Measurements from ENCODE around the gene SEC14L5. TPM values are rescaled to one million over a fixed set of nuclear protein-coding genes. Genes with fewer than 3 reads are reported as not detected.

The SEC14L5 gene
- polyA plus RNA-seq, 1 donor from 2014 or later: 0.43 TPM

DNA sequence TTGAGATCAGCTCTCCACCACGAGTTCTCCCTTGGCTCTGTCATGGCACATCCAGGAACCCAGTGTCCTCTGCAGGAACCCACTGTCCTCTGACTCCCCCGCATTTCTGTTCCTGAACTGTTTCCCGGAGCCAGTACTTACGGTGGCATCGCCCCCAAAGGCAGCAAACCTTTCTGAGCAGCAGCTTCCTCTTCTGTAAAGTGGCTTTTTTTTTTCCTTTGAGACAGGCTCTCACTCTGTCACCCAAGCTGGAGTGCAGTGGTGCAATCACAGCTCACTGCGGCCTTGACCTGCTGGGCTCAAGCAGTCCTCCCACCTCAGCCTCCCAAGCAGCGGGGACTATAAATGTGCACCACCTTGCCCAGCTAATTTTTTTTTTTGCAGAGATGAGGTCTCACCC is 43.4 kb downstream of the SEC14L5 start:
- Histone ChIP-seq H4K20me1 (ENCODE audit: insufficient read depth) (no peaks in the 10 kb centered on the region), H3K27ac (ENCODE audit: low read length) (no peak overlapping the region), H3K36me3 (ENCODE audit: insufficient read depth, low read length) (no peaks in the 10 kb centered on the region), H3K4me2 (ENCODE audit: low read length) (no peak overlapping the region), H3K9me3 (ENCODE audit: low read length) (no peaks in the 10 kb centered on the region), H3K79me2 (replicated peaks; ENCODE audit: insufficient read depth, low read length) (no peaks in the 10 kb centered on the region), H2AFZ (ENCODE audit: low read depth, low read length) (no peak overlapping the region), H3K9me2 (ENCODE audit: insufficient read depth, low read length) (no peaks in the 10 kb centered on the region), H3K9ac (ENCODE audit: low read length) (no peak overlapping the region), H3F3A (ENCODE audit: insufficient read depth, low read length, poor library complexity, severe bottlenecking) (no peaks in the 10 kb centered on the region), H3K27me3 (ENCODE audit: insufficient read depth, low read depth, low read length) (no peaks in the 10 kb centered on the region), H3K4me3 (ENCODE audit: low read length) (no peak overlapping the region)
- TF ChIP-seq EP300 (conservative IDR thresholded peaks at IDR 0.05; ENCODE audit: poor library complexity, severe bottlenecking) (no peak), EZH2 (IDR thresholded peaks at IDR 0.05; ENCODE audit: borderline replicate concordance, insufficient read depth, low read length, poor library complexity, severe bottlenecking) (no peak), POLR2AphosphoS5 (IDR thresholded peaks at IDR 0.05) (no peak), SMC3 (conservative IDR thresholded peaks at IDR 0.05; ENCODE audit: poor library complexity) (no peak), MXI1 (conservative IDR thresholded peaks at IDR 0.05; ENCODE audit: poor library complexity, severe bottlenecking) (no peak), RAD21 (conservative IDR thresholded peaks at IDR 0.05) (no peak), TAF1 (IDR thresholded peaks at IDR 0.05; ENCODE audit: low read depth) (no peak)
- TF ChIP-seq, protein P1, sequence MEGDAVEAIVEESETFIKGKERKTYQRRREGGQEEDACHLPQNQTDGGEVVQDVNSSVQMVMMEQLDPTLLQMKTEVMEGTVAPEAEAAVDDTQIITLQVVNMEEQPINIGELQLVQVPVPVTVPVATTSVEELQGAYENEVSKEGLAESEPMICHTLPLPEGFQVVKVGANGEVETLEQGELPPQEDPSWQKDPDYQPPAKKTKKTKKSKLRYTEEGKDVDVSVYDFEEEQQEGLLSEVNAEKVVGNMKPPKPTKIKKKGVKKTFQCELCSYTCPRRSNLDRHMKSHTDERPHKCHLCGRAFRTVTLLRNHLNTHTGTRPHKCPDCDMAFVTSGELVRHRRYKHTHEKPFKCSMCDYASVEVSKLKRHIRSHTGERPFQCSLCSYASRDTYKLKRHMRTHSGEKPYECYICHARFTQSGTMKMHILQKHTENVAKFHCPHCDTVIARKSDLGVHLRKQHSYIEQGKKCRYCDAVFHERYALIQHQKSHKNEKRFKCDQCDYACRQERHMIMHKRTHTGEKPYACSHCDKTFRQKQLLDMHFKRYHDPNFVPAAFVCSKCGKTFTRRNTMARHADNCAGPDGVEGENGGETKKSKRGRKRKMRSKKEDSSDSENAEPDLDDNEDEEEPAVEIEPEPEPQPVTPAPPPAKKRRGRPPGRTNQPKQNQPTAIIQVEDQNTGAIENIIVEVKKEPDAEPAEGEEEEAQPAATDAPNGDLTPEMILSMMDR (IDR thresholded peaks at IDR 0.05; ENCODE audit: poor library complexity, severe bottlenecking): no peak
- TF ChIP-seq, protein P2, sequence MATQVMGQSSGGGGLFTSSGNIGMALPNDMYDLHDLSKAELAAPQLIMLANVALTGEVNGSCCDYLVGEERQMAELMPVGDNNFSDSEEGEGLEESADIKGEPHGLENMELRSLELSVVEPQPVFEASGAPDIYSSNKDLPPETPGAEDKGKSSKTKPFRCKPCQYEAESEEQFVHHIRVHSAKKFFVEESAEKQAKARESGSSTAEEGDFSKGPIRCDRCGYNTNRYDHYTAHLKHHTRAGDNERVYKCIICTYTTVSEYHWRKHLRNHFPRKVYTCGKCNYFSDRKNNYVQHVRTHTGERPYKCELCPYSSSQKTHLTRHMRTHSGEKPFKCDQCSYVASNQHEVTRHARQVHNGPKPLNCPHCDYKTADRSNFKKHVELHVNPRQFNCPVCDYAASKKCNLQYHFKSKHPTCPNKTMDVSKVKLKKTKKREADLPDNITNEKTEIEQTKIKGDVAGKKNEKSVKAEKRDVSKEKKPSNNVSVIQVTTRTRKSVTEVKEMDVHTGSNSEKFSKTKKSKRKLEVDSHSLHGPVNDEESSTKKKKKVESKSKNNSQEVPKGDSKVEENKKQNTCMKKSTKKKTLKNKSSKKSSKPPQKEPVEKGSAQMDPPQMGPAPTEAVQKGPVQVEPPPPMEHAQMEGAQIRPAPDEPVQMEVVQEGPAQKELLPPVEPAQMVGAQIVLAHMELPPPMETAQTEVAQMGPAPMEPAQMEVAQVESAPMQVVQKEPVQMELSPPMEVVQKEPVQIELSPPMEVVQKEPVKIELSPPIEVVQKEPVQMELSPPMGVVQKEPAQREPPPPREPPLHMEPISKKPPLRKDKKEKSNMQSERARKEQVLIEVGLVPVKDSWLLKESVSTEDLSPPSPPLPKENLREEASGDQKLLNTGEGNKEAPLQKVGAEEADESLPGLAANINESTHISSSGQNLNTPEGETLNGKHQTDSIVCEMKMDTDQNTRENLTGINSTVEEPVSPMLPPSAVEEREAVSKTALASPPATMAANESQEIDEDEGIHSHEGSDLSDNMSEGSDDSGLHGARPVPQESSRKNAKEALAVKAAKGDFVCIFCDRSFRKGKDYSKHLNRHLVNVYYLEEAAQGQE (IDR thresholded peaks at IDR 0.05; ENCODE audit: borderline replicate concordance): no peak

DNA sequence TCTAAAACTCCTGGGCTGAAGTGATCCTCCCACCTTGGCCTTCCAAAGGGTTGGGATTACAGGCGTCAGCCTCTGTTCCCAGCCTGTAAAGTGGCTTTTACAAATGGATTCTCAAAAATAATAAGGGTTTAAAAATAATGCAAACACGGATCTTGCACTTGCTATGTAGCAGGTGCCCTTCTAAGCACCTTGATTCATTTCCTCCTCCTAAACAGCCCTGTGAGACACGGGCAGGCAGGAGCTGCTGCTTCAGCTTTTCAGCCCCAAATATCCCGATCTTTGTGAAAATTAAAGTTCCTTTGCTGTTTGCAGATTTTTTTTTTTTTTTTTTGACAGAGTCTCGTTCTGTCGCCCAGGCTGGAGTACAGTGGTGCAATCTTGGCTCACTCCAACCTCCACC is 43.9 kb downstream of the SEC14L5 start:
- H3K4me2 ChIP-seq (ENCODE audit: low read length): no peak overlapping the region
- no peaks in the 10 kb centered on the region for H3K27me3 ChIP-seq (ENCODE audit: insufficient read depth, low read depth, low read length)
- no peak for TF ChIP-seq SMC3 (conservative IDR thresholded peaks at IDR 0.05; ENCODE audit: poor library complexity)
- TF ChIP-seq POLR2AphosphoS5 (IDR thresholded peaks at IDR 0.05): no peak
- TF ChIP-seq EP300 (conservative IDR thresholded peaks at IDR 0.05; ENCODE audit: poor library complexity, severe bottlenecking): no peak
- no peak for TF ChIP-seq RAD21 (conservative IDR thresholded peaks at IDR 0.05)
- TF ChIP-seq EZH2 (IDR thresholded peaks at IDR 0.05; ENCODE audit: borderline replicate concordance, insufficient read depth, low read length, poor library complexity, severe bottlenecking): no peak
- TF ChIP-seq, protein P1 (IDR thresholded peaks at IDR 0.05; ENCODE audit: poor library complexity, severe bottlenecking): no peak
- no peak for TF ChIP-seq MXI1 (conservative IDR thresholded peaks at IDR 0.05; ENCODE audit: poor library complexity, severe bottlenecking)
- TF ChIP-seq TAF1 (IDR thresholded peaks at IDR 0.05; ENCODE audit: low read depth): no peak
- TF ChIP-seq, protein P2 (IDR thresholded peaks at IDR 0.05; ENCODE audit: borderline replicate concordance): no peak
- no peaks in the 10 kb centered on the region for H3K9me3 ChIP-seq (ENCODE audit: low read length)
- H3F3A ChIP-seq (ENCODE audit: insufficient read depth, low read length, poor library complexity, severe bottlenecking): no peaks in the 10 kb centered on the region
- no peaks in the 10 kb centered on the region for H3K36me3 ChIP-seq (ENCODE audit: insufficient read depth, low read length)
- no peak overlapping the region for H3K4me3 ChIP-seq (ENCODE audit: low read length)
- H3K9me2 ChIP-seq (ENCODE audit: insufficient read depth, low read length): no peaks in the 10 kb centered on the region
- no peak overlapping the region for H3K27ac ChIP-seq (ENCODE audit: low read length)
- no peak overlapping the region for H2AFZ ChIP-seq (ENCODE audit: low read depth, low read length)
- no peaks in the 10 kb centered on the region for H3K79me2 ChIP-seq (replicated peaks; ENCODE audit: insufficient read depth, low read length)
- no peak overlapping the region for H3K9ac ChIP-seq (ENCODE audit: low read length)
- no peaks in the 10 kb centered on the region for H4K20me1 ChIP-seq (ENCODE audit: insufficient read depth)

All from neural cell (in vitro differentiated cells).